ENCODE measurements around the gene CDCA3. TPM values are rescaled to one million over a fixed set of nuclear protein-coding genes. Genes with fewer than 3 reads are reported as not detected.

CDCA3 gene
- total RNA-seq, 1 experiment from 2014 or later: 107 TPM

DNA sequence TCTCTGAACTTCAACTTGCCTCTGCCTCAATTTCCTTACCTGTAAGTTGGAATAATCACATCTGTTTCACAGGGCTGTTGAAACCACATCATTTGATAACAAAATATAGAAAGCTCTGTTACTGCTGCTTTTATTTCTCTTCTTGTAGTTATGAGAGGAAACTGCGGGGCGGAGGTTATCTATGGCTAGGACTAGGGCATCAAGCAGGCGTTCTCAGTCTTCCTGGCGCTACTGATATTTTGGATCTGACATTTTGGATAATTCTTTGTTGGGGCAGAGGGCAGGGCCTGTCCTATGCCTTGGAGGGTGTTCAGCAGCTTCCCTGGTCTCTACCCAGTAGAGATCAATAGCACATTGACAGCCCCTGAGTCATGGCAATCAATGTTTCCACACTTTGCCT, 19.0 kb downstream of the CDCA3 start:
- POLR2A ChIA-PET (ENCODE audit: low non-redundant PET): interaction anchor here (0.6 kb wide), 1 partner anchor 35 kb away, joined by 3 read pairs; no protein-coding TSS in a partner anchor
- Histone ChIP-seq H3K4me3 (ENCODE audit: low read depth, low read length, poor library complexity, severe bottlenecking) (no peak overlapping the region), H3K27ac (ENCODE audit: low read depth, low read length, poor library complexity, severe bottlenecking) (no peak overlapping the region), H3K27me3 (replicated peaks; ENCODE audit: insufficient read depth, low read depth, low read length, poor library complexity) (no peaks in the 10 kb centered on the region), H3K36me3 (ENCODE audit: insufficient read depth, low read length, poor library complexity, severe bottlenecking) (peaks cover 45% of the 10 kb centered on the region), H3K9me3 (ENCODE audit: low read depth, low read length, poor library complexity, severe bottlenecking) (no peaks in the 10 kb centered on the region), H3K4me1 (ENCODE audit: insufficient read depth, low read length, poor library complexity, severe bottlenecking) (peaks cover 5% of the 10 kb centered on the region)
- CTCF ChIA-PET: no interaction called here
- intact Hi-C loops (cut with micrococcal nuclease; ENCODE audit: unreplicated experiment): no loop called here
- no TSS peak for BruUV-seq (replicated peaks)
- no peak for DNase-seq (ENCODE audit: low spot score)
- TF ChIP-seq, protein P1, sequence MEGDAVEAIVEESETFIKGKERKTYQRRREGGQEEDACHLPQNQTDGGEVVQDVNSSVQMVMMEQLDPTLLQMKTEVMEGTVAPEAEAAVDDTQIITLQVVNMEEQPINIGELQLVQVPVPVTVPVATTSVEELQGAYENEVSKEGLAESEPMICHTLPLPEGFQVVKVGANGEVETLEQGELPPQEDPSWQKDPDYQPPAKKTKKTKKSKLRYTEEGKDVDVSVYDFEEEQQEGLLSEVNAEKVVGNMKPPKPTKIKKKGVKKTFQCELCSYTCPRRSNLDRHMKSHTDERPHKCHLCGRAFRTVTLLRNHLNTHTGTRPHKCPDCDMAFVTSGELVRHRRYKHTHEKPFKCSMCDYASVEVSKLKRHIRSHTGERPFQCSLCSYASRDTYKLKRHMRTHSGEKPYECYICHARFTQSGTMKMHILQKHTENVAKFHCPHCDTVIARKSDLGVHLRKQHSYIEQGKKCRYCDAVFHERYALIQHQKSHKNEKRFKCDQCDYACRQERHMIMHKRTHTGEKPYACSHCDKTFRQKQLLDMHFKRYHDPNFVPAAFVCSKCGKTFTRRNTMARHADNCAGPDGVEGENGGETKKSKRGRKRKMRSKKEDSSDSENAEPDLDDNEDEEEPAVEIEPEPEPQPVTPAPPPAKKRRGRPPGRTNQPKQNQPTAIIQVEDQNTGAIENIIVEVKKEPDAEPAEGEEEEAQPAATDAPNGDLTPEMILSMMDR (conservative IDR thresholded peaks at IDR 0.05; ENCODE audit: low read depth, low read length): no peak

DNA sequence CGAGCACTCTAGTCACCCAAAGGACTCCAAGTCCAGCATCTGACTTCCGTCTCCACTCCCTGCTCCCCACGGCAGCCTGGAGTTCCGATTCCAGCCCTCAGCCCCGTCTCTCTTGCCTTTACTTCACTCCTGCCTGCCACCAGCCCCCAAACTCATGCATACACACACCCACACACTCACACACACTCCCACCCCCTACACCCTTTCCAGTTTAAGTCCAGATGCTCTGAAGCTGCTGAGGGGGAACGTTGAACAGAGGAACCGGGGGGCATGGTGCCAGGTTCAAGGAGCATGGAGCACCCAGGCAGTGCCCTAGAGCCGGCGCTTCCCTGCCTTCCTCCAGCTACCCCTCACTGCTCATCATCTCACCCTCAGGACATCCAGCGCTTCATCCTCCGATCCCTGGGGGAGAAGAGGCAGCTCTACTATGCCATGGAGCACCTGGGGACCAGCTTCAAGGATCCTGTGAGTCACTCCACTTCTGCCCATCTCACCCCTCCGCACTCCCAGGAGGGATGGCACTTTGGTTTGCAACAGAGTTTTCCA, 19.6 kb downstream of the CDCA3 start:
- Histone ChIP-seq H3K9me3 (ENCODE audit: low read depth, low read length, poor library complexity, severe bottlenecking) (no peaks in the 10 kb centered on the region), H3K36me3 (ENCODE audit: insufficient read depth, low read length, poor library complexity, severe bottlenecking) (peaks cover 40% of the 10 kb centered on the region), H3K27me3 (replicated peaks; ENCODE audit: insufficient read depth, low read depth, low read length, poor library complexity) (no peaks in the 10 kb centered on the region), H3K4me1 (ENCODE audit: insufficient read depth, low read length, poor library complexity, severe bottlenecking) (peaks cover 9% of the 10 kb centered on the region), H3K4me3 (ENCODE audit: low read depth, low read length, poor library complexity, severe bottlenecking) (no peak overlapping the region), H3K27ac (ENCODE audit: low read depth, low read length, poor library complexity, severe bottlenecking) (no peak overlapping the region)
- no TSS peak for BruUV-seq (replicated peaks)
- POLR2A ChIA-PET (ENCODE audit: low non-redundant PET): interaction anchor here (0.6 kb wide), 1 partner anchor 23 kb away, joined by 3 read pairs; no protein-coding TSS in a partner anchor
- intact Hi-C loops (cut with micrococcal nuclease; ENCODE audit: unreplicated experiment): no loop called here
- no peak for DNase-seq (ENCODE audit: low spot score)
- CTCF ChIA-PET: no interaction called here
- TF ChIP-seq, protein P1 (conservative IDR thresholded peaks at IDR 0.05; ENCODE audit: low read depth, low read length): no peak
- TF ChIP-seq EZH2 (IDR thresholded peaks at IDR 0.05; ENCODE audit: borderline replicate concordance, low read depth, low read length, poor library complexity, severe bottlenecking): no peak

DNA sequence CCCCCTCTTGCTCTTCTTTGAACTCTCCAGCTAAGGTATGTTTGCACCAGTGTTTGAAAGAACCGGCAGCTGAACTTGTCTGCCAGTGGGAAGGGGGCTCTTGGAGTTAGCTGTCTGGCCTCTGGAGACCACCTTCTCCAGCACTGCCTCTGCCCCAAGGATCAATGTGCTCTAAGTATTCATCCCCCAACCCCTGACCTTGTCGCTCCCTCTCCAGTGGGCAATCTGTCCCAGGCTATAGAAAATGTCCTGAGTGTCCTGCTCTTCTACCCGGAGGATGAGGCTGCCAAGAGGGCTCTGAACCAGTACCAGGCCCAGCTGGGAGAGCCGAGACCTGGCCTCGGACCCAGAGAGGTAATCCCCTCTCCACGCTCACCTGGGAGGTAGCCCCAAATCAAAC, 20.1 kb downstream of the CDCA3 start:
- ChIA-PET POLR2A (ENCODE audit: low non-redundant PET) (interaction anchor here (0.6 kb wide), 1 partner anchor 24 kb away, joined by 3 read pairs; no protein-coding TSS in a partner anchor), CTCF (no interaction called here)
- H3K4me3 ChIP-seq (ENCODE audit: low read depth, low read length, poor library complexity, severe bottlenecking): no peak overlapping the region
- no TSS peak for BruUV-seq (replicated peaks)
- DNase-seq (ENCODE audit: low spot score): no peak
- H3K9me3 ChIP-seq (ENCODE audit: low read depth, low read length, poor library complexity, severe bottlenecking): no peaks in the 10 kb centered on the region
- H3K4me1 ChIP-seq (ENCODE audit: insufficient read depth, low read length, poor library complexity, severe bottlenecking): peaks cover 12% of the 10 kb centered on the region
- TF ChIP-seq, protein P1 (conservative IDR thresholded peaks at IDR 0.05; ENCODE audit: low read depth, low read length): no peak
- TF ChIP-seq EZH2 (IDR thresholded peaks at IDR 0.05; ENCODE audit: borderline replicate concordance, low read depth, low read length, poor library complexity, severe bottlenecking): no peak
- intact Hi-C loops (cut with micrococcal nuclease; ENCODE audit: unreplicated experiment): no loop called here
- H3K36me3 ChIP-seq (ENCODE audit: insufficient read depth, low read length, poor library complexity, severe bottlenecking): peaks cover 37% of the 10 kb centered on the region
- H3K27ac ChIP-seq (ENCODE audit: low read depth, low read length, poor library complexity, severe bottlenecking): no peak overlapping the region
- H3K27me3 ChIP-seq (replicated peaks; ENCODE audit: insufficient read depth, low read depth, low read length, poor library complexity): no peaks in the 10 kb centered on the region
